Umbilical cord (tissue), 2 donors: Measurements from ENCODE around the gene LEKR1. TPM values are rescaled to one million over a fixed set of nuclear protein-coding genes. Genes with fewer than 3 reads are reported as not detected.
A peak's percentile ranks its signal among the peaks of the same experiment; 100 is the strongest.
"Not testable (repeated sequence)": the region's sequence is repeated elsewhere in the genome, so short reads cannot be mapped to it uniquely, and the experiment has no call there.

Source experiments
- DNase-seq: peaks from one replicate; pipeline ENCODE4 v3.0.0-alpha.2; 2015; ENCODE audit warnings: low spot score
- total RNA-seq: library from RNA; depleted of rRNA; stranded (reverse); fragments of >200 nt; gene quantifications from one replicate; pipeline ENCODE4 v1.2.3, GENCODE V29; 2014; ENCODE audit warnings: low replicate concordance; ENCODE audit not compliant: insufficient read depth

Gene LEKR1
- total RNA-seq, 1 donor from 2014 or later = 8.4 TPM

DNA sequence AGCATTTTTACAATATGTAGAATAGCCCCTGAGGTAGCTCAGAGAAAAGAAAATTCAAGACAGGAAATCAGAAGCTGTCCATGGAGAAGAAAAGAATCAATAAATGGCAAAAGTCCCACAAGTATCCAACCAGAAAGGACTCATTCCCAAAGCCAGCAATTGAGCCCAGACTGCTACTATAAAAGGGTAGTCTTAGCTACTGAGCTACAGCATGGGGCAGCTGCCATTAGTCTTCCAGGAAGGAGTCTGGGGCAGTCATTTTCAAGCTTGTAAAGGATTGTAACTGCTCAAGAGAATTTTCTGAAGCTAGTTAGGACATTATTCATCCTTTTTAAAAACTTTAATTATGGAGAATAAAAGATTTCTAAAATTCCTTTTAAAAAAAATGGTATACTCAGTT is 10.5 kb downstream of the LEKR1 start:
- DNase-seq = peak; percentile 54

DNA sequence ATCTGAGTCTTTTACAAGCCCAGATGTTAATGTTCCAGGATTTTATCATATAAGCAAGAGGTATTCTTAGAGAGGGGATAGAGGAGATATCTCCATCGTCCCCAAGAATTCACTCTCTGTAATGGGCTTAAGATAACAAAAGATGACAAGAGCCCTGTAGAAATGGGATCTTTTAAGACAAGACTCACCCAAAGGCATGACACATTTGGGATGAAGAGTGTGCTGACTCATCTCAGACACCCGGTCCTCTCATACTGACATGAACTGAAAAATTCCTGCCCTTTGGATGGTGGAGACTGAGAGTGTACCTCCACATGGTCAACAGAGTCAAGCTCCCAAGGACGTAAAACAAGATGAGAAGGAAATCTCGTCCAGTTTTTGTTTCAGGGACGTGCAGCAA is 11.0 kb downstream of the LEKR1 start:
- DNase-seq = peak; percentile 68

DNA sequence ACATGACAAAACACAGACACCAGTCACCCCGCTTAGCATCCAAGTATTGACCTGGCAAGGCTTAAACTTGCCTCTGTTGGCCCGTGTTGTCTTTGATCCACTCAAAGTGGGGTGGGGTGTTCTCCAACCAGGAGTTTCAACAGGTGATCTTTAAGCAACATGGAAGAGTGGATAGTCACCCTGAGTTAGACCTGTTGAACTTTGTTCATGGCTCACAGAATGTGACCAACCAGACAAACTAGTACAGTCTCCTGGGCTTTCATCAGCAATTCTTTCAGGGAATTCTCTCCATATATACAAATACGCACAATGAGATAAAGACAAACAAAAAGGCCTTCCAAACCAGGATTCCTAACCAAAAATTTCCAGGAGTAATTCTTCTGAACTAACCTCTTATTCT is 11.9 kb downstream of the LEKR1 start:
- no peak for DNase-seq

DNA sequence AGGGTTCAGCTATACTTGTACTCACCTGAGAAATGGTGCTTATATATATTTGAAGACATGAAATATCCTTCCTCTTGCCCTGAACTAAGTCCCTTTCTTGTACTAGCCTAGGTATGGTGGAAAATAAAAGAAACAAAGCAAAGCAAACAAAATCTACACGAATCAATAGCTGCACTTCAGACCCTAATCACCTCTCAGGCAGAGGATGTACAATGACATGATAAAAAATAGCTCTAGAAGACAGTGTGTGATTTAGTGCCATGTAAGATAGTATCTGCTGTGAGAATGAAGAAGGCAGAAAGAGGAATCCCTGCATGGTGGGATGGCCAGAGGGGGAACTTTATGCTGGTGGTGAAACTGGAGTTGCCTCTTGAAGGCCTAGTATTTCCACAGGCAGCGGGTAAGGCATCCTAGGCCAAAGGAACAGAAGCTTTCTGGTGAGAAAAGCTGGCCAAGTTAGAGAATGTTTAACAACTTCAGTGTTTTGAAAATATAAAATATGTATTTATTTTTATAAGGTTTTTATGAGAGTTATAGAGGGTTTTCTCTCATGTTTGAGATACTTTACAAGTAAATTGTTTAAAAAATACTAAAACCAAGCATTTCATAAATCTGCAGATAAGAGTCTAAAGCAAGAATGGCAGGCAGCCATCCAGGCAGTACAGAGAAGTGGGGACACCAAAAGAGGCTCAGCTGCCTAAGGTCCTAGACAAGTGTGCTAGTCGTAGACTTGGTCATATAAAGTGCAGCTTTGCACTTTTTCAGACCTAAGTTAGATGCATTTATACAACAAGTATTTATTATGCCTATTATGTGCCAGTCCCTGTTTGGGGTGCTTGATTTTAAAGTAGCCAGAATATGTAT is 14.9 kb downstream of the LEKR1 start:
- peak; percentile 34 for DNase-seq

DNA sequence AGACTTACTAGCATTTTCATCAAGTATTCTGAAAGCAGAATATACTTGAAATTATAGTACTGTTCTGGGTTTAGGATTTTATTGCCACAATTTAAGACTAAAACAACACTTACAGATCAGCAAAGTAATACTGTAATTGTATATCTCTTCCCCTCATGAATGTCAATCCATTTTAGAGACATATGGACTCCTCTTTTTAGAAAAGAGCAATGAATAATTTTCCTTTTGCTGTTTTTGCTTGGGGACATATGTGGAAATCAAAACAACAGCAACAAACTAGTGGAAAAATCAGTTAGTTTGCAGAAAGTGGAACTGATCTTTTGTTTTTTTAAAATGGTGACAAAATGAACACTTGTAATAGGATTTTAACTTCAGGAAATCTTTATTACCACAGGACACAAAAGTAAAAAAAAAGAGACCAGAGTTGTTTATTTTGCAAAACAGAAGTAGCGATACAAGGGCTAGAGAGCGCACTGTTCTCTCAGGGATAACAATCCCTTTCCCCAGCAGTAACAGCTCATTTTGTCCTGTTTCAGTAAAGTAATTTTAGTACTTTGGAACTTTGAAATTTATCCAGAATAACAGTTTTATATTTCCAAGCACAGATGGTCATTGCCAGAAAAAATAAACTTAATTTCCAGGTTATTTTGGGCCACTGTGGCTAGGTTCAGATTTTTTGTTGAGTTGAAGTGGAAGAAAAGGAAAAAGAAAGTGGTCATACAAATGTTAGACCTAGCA is 17.1 kb downstream of the LEKR1 start:
- no peak for DNase-seq

DNA sequence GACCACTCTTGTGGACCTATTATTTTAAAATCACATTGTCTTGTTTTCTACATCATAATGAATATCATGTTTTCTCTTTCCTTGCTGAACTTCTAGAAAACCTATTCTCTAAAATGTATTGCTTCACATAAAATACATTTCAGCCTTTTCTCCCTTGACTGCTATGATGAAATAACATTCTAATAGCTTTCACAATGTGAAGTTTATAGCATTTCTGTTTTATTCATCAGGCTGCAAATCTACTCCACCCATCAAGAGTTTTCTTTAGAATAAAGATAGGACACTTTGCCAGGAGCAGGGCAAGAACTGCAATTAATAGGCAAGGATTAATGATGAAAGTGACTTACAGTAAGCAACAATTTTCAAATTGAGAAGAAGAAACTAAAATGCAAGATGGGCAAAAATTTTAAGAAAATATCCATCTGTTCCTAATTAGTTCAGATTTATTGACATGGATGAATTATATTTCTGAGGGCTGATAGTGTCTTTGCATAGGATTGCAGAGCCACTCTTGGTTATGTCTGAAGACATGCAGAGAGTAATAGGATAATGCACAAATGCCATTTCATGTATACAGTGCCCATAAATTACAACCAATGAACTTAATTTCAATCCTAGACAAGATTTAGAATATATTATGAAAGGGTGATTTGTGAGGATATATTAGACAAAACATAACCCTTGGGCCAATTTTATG is 21.7 kb downstream of the LEKR1 start:
- peak; percentile 20 for DNase-seq

DNA sequence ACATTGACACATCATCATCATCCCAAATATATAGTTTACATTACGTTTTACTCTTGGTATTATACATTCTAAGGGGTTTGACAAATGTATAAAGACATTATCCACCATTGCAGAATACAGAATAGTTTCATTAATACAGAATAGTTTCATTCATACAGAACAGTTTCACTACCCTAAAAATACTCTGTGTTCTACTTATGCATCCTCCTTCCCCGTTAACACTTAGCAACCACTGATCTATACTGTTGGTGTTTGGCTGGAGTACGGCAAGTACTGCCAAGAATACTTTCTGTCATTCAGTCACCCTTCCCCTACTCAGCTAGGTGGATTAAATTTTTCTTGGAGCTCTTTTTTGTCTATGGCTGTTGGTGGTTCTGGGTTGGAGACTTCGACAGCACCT is 33.4 kb downstream of the LEKR1 start:
- DNase-seq = no peak

DNA sequence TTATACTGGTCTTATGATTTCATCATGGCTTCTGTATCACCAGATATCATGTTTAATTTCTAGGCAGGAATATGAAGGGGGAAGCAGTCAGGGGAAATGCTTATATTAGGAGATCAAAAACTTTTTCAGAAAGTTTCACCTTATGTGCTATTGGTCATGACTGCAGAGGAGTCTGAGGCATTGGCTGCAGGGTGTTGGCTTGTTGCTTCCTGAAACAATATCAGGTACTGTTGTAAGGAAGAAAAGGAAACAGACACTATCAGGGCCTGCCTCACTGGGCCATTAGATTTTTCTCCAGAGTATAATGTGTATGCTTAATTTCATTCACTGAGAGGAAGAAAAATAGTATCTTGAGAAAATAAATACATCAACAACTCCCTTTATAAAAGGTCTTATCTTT is 34.7 kb downstream of the LEKR1 start:
- no peak for DNase-seq

DNA sequence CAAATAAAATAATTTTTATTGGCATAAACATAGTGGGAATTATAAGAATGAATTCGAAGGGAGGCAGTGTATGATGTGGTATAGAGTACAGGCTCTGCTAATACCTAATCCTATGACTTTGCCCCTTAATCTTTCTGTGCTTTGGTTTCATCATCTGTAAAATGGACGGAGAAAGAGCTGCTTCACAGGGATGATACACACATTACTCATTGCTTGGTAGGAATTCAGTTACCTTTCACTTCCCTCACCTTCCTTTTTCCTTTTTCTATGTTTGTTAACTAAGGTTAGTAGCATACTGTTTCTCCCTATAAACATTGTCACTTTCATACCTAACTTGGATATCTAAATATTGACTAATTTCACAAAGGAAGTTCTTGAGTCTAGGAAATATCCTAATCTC is 36.2 kb downstream of the LEKR1 start:
- no peak for DNase-seq

DNA sequence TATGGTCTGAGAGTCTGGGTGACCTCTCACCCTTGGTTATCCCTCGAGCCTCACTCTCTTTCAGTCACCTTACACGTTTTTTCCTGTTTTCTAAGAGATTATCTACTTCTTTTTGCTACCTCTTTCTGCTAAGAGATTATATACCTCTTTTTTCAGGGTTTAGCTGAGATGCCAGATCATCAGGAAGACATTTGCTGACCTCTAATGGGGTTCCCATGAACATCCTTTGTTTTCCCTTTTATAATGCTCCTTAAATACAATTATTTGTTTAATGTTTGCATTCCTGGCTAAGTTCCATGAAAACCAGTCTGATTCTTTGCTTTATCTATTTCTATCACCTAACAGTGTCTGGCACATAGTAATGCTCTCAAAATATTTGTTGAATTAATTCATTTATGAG is 39.6 kb downstream of the LEKR1 start:
- no peak for DNase-seq

DNA sequence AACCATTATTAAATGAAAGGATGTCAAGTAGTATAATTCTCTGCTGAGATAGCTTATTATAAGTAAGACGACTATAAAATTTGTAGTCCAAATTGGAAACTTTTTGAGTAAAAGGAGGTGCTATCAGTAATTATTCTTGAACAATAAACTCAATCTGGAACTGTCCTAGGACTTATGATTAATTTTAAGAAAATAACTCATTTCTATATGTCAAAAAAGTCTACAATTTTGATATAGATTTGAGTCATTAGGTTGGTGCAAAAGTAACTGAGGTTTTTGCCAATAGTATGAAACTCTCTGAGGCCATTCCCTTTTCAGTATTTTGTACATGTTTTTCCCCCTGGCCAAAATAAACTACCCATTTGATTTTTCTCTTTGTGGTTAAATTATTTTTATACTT is 41.0 kb downstream of the LEKR1 start:
- DNase-seq = no peak

DNA sequence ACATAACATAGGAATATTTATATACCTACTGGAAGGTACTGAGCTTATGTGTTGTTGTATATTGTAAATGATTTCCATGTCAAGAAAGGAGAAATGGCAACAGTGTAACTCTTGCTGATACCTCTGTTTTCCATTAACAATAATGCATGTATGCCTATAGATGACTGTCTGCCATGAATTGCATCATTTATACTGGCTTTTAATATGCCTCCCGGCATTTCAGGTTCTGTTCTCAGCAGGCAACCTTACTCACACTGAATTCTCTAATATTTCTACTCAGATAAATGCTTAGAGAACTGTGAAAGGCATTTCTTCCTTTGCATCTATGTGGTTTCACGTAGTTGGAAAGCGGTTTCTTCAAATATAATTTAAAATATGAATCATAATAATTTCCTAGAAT is 41.8 kb downstream of the LEKR1 start:
- no peak for DNase-seq

DNA sequence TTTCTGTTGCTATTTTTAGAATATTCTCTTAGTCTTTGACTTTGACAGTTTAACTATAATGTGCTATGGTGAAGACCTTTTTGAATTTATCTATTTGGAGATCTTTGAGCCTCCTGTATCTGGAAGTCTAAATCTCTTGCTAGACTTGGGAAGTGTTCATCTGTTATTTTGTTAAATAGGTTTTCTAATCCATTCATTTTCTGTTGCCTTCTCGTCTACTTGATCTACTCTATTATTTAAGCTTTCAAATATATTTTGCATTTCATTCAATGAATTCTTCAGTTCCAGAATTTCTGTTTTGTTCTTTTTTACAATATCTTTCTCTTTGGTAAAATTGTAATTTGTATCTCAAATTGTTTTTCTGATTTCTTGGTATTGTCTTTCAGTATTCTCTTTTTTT is 47.8 kb downstream of the LEKR1 start:
- no peak for DNase-seq

DNA sequence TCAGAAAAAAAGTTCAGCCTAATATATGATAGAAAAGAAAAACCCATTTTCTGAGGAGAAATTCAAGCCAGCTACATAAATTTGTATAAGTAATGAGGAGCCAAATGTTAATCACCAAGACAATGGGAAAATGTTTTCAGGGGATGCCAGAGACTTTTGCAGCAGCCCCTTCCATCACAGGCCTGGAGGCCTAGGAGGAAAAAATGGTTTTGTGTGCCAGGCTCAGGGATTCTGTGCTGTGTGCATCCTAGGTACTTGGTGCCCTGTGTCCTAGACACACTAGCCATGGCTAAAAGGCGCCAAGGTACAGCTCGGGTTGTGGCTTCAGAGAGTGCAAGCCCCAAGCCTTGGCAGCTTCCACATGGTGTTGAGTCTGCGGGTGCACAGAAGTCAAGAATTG is 53.3 kb downstream of the LEKR1 start:
- DNase-seq = not testable (repeated sequence)

DNA sequence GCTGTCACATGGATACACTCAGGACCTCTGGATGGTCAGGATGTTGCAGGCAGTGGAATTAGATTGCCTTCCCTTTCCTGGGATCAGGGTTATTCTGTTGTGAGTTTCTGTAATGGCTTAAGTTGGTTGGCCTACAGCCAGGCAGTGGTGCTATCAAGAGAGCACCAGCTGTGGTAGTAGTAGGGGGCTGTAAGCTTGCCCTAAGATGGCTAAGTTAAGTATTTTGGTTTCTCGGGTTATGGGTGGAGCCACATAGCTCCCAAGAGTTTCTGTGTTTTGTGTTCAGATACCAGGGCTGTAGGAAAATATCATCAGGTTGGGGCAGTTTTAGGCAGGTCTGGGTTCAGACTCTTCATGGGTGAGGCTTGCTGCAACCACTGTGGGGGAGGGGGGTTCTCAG is 59.6 kb downstream of the LEKR1 start:
- DNase-seq = no peak

DNA sequence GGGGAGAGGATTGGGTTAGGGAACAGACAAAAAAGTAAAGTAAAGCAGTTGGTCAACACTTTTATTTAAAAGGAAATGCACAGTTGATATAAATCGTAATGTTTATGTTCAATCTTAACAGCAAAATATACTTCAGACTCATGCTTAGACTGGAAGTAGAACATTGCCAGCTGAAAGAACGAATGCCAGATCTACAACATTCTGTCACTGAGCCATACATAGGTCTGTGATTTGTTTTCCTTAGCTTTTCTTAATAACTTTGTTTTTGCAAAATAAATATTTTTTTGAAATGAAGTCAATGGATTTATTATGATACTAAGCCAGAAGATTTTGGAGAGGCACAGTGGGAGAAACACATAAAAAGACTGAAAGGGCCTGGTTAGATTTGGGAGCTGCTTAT is 62.0 kb downstream of the LEKR1 start:
- peak; percentile 17 for DNase-seq

DNA sequence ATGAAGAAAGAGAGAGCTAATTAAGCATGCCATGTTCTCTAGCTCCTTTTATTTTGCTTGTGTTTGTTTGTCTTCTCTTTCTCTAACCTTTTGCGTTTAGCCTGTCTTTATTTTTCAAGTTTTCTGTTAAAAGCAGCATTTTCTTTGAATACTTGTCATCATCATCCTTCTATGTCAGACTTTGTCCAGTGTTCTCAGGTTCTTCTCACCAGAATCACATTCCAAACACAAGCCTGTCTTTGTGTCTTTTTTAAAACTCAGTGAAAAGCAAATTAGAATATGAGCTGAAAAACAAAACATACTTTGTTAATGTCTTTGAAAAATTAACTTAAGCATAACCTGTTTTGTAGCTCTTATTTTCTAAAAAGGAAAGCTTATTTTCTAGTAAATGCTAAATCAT is 62.4 kb downstream of the LEKR1 start:
- no peak for DNase-seq

DNA sequence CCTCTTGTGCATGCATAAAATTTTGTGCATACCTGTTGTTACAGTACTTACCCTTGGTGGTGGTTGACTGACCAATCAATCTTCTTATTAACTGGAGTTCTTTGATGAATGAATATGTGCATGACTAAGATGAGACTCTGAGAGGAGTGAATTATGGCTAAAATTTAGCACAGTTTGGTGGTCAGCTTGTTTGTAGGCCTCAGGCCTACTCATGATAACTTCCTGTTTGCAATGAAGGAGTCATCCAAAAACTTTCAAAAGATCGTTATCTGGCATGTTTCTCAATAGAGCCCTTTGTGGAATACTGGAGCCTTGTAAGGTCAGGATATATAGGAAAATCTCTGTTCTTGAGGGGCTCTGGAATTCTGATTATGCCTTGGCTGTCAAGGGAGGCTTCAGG is 66.5 kb downstream of the LEKR1 start:
- DNase-seq = no peak

DNA sequence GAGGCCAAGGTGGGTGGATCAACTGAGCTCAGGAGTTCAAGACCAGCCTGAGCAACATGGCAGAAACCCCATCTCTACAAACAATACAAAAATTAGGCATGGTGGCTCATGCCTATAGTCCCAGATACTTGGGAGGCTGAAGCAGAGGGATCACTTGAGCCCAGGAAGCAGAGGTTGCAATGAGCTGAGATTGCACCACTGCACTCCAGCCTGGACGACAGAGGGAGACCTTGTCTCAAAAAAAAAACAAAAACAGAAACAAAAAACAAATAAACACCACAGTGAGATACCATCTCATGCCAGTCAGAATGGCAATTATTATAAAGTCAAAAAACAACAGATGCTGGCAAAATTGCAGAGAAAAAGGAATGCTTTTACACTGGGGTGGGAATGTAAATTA is 69.2 kb downstream of the LEKR1 start:
- DNase-seq = not testable (repeated sequence)

DNA sequence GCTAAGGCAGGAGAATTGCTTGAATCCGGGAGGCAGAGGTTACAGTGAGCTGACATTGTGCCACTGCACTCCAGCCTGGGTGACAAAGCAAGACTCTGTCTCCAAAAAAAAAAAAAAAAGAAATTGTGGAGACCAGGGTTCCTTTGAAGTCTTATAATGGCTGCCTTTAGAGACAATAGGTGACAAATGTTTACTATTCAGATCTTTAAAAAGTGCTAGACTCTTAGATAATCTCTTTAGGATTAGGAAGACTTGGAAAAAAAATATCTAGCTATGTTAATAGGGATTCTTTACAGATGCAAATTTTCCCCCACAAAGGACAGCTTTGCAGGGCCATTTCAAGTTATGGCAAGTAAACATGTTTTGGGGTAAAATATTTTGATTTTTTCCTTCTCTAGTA is 71.7 kb downstream of the LEKR1 start:
- not testable (repeated sequence) for DNase-seq

DNA sequence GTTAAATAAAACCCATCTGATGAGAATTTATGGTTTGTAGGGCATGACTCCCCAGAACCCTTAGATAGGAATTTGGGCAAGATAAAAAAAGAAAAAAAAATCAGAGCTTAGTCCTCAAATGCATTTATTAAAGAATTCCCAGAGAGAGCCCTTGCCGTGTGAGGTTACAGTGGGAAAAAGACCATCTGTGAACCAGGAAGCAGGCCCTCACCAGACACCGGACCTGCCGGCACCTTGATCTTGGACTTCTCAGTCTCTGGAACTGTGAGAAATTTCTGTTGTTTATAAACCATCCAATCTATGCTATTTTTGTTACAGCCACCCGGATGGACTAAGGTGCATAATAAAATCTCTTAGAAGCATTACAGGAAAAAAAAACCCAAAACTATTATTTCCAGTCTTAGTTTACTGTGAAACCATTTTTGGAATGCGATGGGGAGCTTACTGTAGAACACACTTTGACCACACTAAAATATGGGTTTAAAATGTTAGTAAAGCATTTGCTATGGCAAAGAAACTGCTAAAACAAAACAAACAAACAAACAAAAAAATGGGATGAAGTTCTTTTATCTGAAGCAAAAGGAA is 72.2 kb downstream of the LEKR1 start:
- DNase-seq = no peak

DNA sequence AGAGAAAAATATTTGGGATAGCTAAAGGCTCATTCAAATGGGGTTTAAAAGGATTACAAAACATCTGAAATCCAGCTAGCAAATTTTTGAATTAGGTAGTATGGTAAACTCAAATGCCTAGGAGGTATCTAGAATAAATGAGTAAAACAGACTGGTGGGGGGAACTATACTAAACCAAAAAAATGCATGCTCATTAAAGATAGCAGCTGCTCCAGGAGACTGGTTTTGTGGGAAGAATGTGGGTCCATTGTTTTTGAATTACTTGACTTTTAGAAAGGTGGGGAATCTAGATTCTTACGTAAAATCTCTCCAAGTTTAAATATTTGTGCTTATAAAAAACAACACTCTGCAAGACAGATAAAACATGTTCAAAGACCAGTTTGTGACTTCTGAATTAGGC is 73.8 kb downstream of the LEKR1 start:
- no peak for DNase-seq
